ENCODE results near the gene PDSS2.

DNA sequence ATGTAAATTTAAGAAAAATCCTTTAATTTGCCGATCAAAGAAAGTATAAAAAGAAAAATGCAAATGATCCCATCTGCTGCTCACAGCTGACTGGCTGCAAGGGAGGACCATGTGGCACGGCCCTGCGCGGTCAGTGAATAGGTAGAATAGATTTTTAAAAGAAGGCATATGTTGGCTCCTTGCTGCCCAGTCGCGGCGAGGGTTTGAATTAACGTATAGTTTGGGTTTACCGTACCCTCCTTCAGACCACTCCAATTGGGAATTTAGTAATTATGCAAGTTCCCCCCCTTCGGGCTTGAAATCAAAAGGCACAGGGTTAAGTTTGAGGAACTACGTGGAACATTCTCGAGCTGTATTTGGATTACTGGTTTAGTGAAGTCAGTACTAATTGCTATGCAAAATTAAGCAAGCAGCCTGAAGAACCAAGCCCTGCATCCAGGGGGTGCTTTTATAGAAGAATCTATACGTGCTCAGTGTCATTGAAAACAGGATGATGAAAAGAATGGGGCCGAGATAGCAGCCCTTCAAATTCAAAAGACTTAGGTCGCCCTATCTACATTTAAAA, 343.0 kb downstream of the PDSS2 start:
- TF ChIP-seq, protein P1, sequence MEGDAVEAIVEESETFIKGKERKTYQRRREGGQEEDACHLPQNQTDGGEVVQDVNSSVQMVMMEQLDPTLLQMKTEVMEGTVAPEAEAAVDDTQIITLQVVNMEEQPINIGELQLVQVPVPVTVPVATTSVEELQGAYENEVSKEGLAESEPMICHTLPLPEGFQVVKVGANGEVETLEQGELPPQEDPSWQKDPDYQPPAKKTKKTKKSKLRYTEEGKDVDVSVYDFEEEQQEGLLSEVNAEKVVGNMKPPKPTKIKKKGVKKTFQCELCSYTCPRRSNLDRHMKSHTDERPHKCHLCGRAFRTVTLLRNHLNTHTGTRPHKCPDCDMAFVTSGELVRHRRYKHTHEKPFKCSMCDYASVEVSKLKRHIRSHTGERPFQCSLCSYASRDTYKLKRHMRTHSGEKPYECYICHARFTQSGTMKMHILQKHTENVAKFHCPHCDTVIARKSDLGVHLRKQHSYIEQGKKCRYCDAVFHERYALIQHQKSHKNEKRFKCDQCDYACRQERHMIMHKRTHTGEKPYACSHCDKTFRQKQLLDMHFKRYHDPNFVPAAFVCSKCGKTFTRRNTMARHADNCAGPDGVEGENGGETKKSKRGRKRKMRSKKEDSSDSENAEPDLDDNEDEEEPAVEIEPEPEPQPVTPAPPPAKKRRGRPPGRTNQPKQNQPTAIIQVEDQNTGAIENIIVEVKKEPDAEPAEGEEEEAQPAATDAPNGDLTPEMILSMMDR (IDR thresholded peaks at IDR 0.05 in 8 of 11, conservative IDR thresholded peaks at IDR 0.05 in 3 of 11) = peak in 2 of 11 experiments; percentile 8 to 30
- no peak for TF ChIP-seq POLR2A (IDR thresholded peaks at IDR 0.05)
